ENCODE data around the gene KRTAP3-3.

DNA sequence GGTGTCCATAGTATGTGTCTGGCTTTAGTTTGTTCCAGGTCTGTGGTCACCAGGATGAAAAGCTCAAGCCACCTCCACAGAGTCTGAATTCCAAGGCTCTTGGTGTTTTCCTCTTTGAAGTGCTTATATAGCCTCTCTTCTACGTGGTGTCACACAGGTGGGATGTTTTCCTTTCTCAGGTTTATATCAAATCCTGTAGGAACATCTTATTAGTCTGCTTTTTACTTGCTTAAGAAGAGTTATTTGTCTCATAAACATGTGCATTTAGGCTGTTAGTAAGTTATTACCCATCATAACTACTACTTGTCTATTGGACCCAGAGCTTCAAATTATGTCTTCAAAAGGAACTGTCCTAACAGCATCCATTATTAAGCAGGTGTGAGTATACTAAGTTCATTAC lies 27.1 kb downstream of the KRTAP3-3 start, which contains the start of gene KRT39:
- TF ChIP-seq, protein P1, sequence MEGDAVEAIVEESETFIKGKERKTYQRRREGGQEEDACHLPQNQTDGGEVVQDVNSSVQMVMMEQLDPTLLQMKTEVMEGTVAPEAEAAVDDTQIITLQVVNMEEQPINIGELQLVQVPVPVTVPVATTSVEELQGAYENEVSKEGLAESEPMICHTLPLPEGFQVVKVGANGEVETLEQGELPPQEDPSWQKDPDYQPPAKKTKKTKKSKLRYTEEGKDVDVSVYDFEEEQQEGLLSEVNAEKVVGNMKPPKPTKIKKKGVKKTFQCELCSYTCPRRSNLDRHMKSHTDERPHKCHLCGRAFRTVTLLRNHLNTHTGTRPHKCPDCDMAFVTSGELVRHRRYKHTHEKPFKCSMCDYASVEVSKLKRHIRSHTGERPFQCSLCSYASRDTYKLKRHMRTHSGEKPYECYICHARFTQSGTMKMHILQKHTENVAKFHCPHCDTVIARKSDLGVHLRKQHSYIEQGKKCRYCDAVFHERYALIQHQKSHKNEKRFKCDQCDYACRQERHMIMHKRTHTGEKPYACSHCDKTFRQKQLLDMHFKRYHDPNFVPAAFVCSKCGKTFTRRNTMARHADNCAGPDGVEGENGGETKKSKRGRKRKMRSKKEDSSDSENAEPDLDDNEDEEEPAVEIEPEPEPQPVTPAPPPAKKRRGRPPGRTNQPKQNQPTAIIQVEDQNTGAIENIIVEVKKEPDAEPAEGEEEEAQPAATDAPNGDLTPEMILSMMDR (IDR thresholded peaks at IDR 0.05; ENCODE audit: low read depth, low read length, poor library complexity, severe bottlenecking) = no peak
- no peak for TF ChIP-seq EZH2phosphoT487 (IDR thresholded peaks at IDR 0.05; ENCODE audit: borderline replicate concordance, low read length)

Data from DOHH2 (cell line).